Adrenal gland (tissue), 12 donors: Measurements from ENCODE around the gene CCDC33. TPM values are rescaled to one million over a fixed set of nuclear protein-coding genes. Genes with fewer than 3 reads are reported as not detected.

Experiments
- DNase-seq, 7 donors: peaks; one replicate each; pipeline ENCODE4 v3.0.0-alpha.2; 2019 to 2020
- H3K27ac ChIP-seq, 5 donors: fragments of 200-600 bp; sonication (generic) in 4 of 5; 1 replicate in 3 of 5; 2 replicates in 2 of 5; pipeline versions ENCODE4 v1.5.1 to v1.8.0; 2016 to 2020; ENCODE audit warnings: mild to moderate bottlenecking in 1 of 5
- H3K27me3 ChIP-seq: fragments of 200-600 bp; 2 replicates; pipeline ENCODE4 v1.8.0; 2021
- H3K36me3 ChIP-seq, 2 donors: fragments of 200-600 bp; replicated peaks in 1 of 2; 1 replicate in 1 of 2; 2 replicates in 1 of 2; pipeline versions ENCODE4 v1.5.1 to v1.8.0; 2018 to 2022
- H3K4me1 ChIP-seq, 2 donors: fragments of 200-600 bp; replicated peaks in 1 of 2; 1 replicate in 1 of 2; 2 replicates in 1 of 2; pipeline versions ENCODE4 v1.5.1 to v1.8.0; 2018 to 2021
- H3K4me3 ChIP-seq, 4 donors: fragments of 200-600 bp; sonication (generic) in 3 of 4; one replicate each; pipeline ENCODE4 v1.5.1; 2016 to 2018
- H3K9me3 ChIP-seq, 3 donors: fragments of 200-600 bp; sonication (generic) in 1 of 3; replicated peaks in 1 of 3; 1 replicate in 2 of 3; 2 replicates in 1 of 3; pipeline versions ENCODE4 v1.5.1 to v1.8.0; 2016 to 2021
- CTCF ChIP-seq, 6 experiments: fragments of 450-650 bp in 4 of 6; fragments of 200-600 bp in 2 of 6; sonication (generic) in 1 of 6; IDR thresholded peaks; 1 replicate in 5 of 6; 2 replicates in 1 of 6; pipeline versions ENCODE4 v1.5.1 to v1.8.0; 2016 to 2021; ENCODE audit warnings: antibody characterized with exemption in 6 of 6, mild to moderate bottlenecking in 2 of 6, moderate library complexity in 1 of 6
- POLR2A ChIP-seq, 2 donors: fragments of 450-650 bp; IDR thresholded peaks; one replicate each; pipeline ENCODE4 v1.6.1; 2017; ENCODE audit warnings: antibody characterized with exemption in 2 of 2, mild to moderate bottlenecking in 2 of 2, moderate library complexity in 1 of 2
- WGBS, 4 donors: extraction: QIAGEN DNeasy Blood & Tissue Kit in 2 of 4; methylation state at CpG; one replicate each; pipeline versions ENCODE4 v1.1.5 to v1.1.7; 2013 to 2017; 5-methylcytosine and 5-hydroxymethylcytosine counted together
- intact Hi-C, 2 donors: fragments of 100-400 bp; cut with DNase I; formaldehyde crosslinking; loops; one replicate each; pipeline versions ENCODE4 v1.14.1 to v1.15.0; 2022 to 2023
- polyA plus RNA-seq, 3 donors: library from polyadenylated mRNA; stranded (reverse); fragments of 200-250 nt in 2 of 3; fragments of 350-450 nt in 1 of 3; fragmentation: Illumina TruSeq in 1 of 3; extraction: RNeasy Lipid Tissue Mini Kit (QIAGEN cat#74804) in 1 of 3; gene quantifications; one replicate each; pipeline ENCODE4 v1.2.3, GENCODE V29; 2013 to 2014
- total RNA-seq, 9 donors: library from RNA; depleted of rRNA in 4 of 9; stranded (reverse); fragments of >200 nt in 4 of 9; fragments of 120-200 nt in 1 of 9; fragmentation: NEBNext Ultra II Directional in 1 of 9; extraction: Animal tissue kit (Norgen Biotek cat#: 25700) in 1 of 9; gene quantifications; one replicate each; pipeline versions ENCODE4 v1.1.0 to v1.2.4, GENCODE V29; 2013 to 2023
- donor health status: healthy with polysubstance abuse.
- donor health status: Bipolar disorder and iron deficiency.
- donor health status: DM: yes; HTN: yes; CAD: no.
- donor health status: DM: no; HTN: no; CAD: no.
- donor health status: DM: no; HTN: no; CAD: no.
- donor health status: DM: yes; HTN: yes; CAD: no.

CCDC33 gene
- total and polyA plus RNA-seq, 12 donors: 0.11 to 1.1 (median 0.30) TPM; not detected in 3

GRCh38 chr15:74338676-74339075 lies 102.5 kb downstream of the CCDC33 start:
- Histone ChIP-seq H3K4me3 (no peak overlapping the region), H3K27ac (peak overlapping the region in 3 of 5 donors; percentile 19 to 68 (median 49)), H3K9me3 (no peaks in the 10 kb centered on the region), H3K4me1 (peaks cover 0 to 21% of the 10 kb centered on the region in 2 donors), H3K36me3 (peaks cover 0 to 15% of the 10 kb centered on the region in 2 donors), H3K27me3 (no peaks in the 10 kb centered on the region)
- 86 to 96% (median 93%) methylated on average over 4 to 5 of the region's 5 CpGs for WGBS, 4 donors
- intact Hi-C loops: no loop called here
- no peak for TF ChIP-seq POLR2A (IDR thresholded peaks at IDR 0.05)
- DNase-seq: peak in 2 of 7 donors; percentile 16 to 29

- H3K4me1 ChIP-seq: peaks cover 0 to 21% of the 10 kb centered on the region in 2 donors
- no peaks in the 10 kb centered on the region for H3K9me3 ChIP-seq
- WGBS, 4 donors: 91 to 98% (median 92%) methylated on average over 7 to 9 of the region's 9 CpGs
- DNase-seq: peak in 2 of 7 donors; percentile 12 to 17
- TF ChIP-seq POLR2A (IDR thresholded peaks at IDR 0.05): no peak
- no peak for TF ChIP-seq CTCF (IDR thresholded peaks at IDR 0.05)
- peak overlapping the region in 4 of 5 donors; percentile 35 to 81 (median 58) for H3K27ac ChIP-seq
- intact Hi-C loops: no loop called here
- H3K27me3 ChIP-seq: no peaks in the 10 kb centered on the region
- no peak overlapping the region for H3K4me3 ChIP-seq
- peaks cover 0 to 17% of the 10 kb centered on the region in 2 donors for H3K36me3 ChIP-seq
Observed at GRCh38 chr15:74339371-74339770, 103.2 kb downstream of the CCDC33 start.

GRCh38 chr15:74340150-74340549 lies 104.0 kb downstream of the CCDC33 start:
- no peak for TF ChIP-seq CTCF (IDR thresholded peaks at IDR 0.05)
- TF ChIP-seq POLR2A (IDR thresholded peaks at IDR 0.05): no peak
- peak in 6 of 7 donors; percentile 57 to 82 (median 68) for DNase-seq
- 23 to 58% (median 33%) methylated on average over 4 of the region's 4 CpGs for WGBS, 4 donors

GRCh38 chr15:74343127-74343796 lies 107.1 kb downstream of the CCDC33 start:
- peak in 2 of 7 donors; percentile 17 to 23 for DNase-seq
- Histone ChIP-seq H3K9me3 (no peaks in the 10 kb centered on the region), H3K4me1 (peaks cover 0 to 27% of the 10 kb centered on the region in 2 donors), H3K27ac (peak overlapping the region in 2 of 5 donors; percentile 68 to 81), H3K27me3 (no peaks in the 10 kb centered on the region), H3K4me3 (no peak overlapping the region), H3K36me3 (peaks cover 0 to 30% of the 10 kb centered on the region in 2 donors)
- TF ChIP-seq CTCF (IDR thresholded peaks at IDR 0.05): no peak
- no peak for TF ChIP-seq POLR2A (IDR thresholded peaks at IDR 0.05)
- 82 to 84% (median 83%) methylated on average over 14 of the region's 14 CpGs for WGBS, 4 donors
- intact Hi-C loops: no loop called here

More at GRCh38 chr15:74340150-74340549, 104.0 kb downstream of the CCDC33 start:
- H3K4me1 ChIP-seq: peaks cover 0 to 23% of the 10 kb centered on the region in 2 donors
- no peak overlapping the region for H3K4me3 ChIP-seq
- intact Hi-C loops: no loop called here
- H3K27ac ChIP-seq: peak overlapping the region in 4 of 5 donors; percentile 35 to 81 (median 58)
- H3K36me3 ChIP-seq: peaks cover 0 to 24% of the 10 kb centered on the region in 2 donors
- no peaks in the 10 kb centered on the region for H3K9me3 ChIP-seq
- H3K27me3 ChIP-seq: no peaks in the 10 kb centered on the region
